ENCODE results near the gene RUNX2. TPM values are rescaled to one million over a fixed set of nuclear protein-coding genes. Genes with fewer than 3 reads are reported as not detected.

The RUNX2 gene
- total and polyA plus RNA-seq, 12 donors = 0.20 to 3.0 (median 1.6) TPM

DNA sequence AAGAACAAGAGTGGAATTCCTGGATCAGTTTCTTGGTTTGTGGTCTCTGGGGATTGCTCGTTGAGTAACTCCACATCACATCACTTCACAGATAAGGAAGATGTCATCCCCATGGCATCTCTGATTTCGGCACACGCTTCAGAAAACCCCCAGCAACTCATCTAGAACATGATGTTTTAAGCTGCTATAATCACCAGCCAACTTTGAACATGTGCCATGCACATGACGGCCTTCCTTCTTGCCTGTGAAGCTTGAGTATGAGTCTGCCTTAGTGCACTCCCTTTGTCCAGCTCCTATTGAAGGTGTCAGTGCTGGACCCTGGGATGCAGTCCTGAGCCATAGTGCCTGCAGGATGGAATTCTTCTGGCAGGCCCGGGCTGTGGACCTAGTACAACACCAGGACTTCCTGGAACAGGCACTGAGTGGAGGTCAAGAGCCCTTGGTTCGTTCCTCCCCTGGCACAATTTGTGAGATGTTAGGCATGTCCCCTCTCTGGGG lies 281.1 kb downstream of the RUNX2 start:
- no peak for DNase-seq
- Histone ChIP-seq H3K27me3 (no peaks in the 10 kb centered on the region), H3K36me3 (no peaks in the 10 kb centered on the region), H3K9me3 (no peaks in the 10 kb centered on the region), H3K4me1 (peaks cover 0 to 15% (median 0%) of the 10 kb centered on the region in 9 donors), H3K4me3 (no peak overlapping the region), H3K27ac (no peak overlapping the region)
- WGBS, 2 donors = 74 to 76% methylated on average over 6 of the region's 6 CpGs
- peak in 1 of 8 donors; percentile 45 for ATAC-seq
- TF ChIP-seq, protein P1, sequence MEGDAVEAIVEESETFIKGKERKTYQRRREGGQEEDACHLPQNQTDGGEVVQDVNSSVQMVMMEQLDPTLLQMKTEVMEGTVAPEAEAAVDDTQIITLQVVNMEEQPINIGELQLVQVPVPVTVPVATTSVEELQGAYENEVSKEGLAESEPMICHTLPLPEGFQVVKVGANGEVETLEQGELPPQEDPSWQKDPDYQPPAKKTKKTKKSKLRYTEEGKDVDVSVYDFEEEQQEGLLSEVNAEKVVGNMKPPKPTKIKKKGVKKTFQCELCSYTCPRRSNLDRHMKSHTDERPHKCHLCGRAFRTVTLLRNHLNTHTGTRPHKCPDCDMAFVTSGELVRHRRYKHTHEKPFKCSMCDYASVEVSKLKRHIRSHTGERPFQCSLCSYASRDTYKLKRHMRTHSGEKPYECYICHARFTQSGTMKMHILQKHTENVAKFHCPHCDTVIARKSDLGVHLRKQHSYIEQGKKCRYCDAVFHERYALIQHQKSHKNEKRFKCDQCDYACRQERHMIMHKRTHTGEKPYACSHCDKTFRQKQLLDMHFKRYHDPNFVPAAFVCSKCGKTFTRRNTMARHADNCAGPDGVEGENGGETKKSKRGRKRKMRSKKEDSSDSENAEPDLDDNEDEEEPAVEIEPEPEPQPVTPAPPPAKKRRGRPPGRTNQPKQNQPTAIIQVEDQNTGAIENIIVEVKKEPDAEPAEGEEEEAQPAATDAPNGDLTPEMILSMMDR (IDR thresholded peaks at IDR 0.05) = no peak
- intact Hi-C loops (cut with DNase I) = no loop called here

DNA sequence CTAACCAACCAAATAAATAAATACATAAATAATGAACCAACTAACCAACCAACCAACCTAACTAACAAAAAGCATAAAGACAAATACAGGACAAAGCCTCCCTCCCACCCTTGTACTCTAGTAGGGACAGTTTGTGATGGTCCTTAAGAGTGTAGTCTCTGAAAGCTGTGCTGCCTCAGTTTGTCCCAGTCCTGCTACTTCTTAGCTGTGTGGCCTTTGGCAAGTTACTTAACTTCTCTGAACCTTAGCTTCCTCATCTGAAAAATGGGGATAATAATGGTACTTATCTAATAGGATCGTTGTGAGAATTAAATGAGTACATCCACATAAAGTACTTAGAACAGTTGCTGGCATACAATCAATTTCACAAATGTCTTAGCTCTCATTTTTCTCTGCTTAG lies 282.2 kb downstream of the RUNX2 start:
- Histone ChIP-seq H3K27ac (no peak overlapping the region), H3K27me3 (no peaks in the 10 kb centered on the region), H3K36me3 (no peaks in the 10 kb centered on the region), H3K9me3 (no peaks in the 10 kb centered on the region), H3K4me1 (peaks cover 0 to 15% (median 0%) of the 10 kb centered on the region in 9 donors), H3K4me3 (no peak overlapping the region)
- intact Hi-C loops (cut with DNase I) = no loop called here
- no peak for ATAC-seq
- TF ChIP-seq, protein P1 (IDR thresholded peaks at IDR 0.05) = no peak
- WGBS, 2 donors = 66 to 77% methylated on average over 1 of the region's 1 CpG
- DNase-seq = no peak

DNA sequence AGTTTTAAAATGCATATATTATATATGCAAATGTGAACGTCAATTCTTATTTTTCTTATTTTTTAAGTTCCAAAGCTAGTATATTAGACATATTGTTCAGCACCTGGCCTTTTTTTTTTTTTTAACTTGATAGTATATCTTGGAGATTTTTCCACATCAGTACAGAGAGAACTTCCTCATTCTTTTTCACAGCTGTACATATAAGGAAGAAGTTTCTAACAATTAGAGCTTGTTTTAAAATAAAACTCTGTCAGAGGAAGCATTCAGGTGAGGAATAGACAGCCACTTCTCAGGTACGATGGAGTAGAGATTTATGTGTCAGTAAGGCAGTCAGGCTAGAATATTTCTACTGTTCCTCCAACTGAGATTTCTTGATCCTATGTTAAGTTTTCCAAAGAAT lies 282.7 kb downstream of the RUNX2 start:
- WGBS, 2 donors = 81 to 94% methylated on average over 2 of the region's 2 CpGs
- TF ChIP-seq, protein P1 (IDR thresholded peaks at IDR 0.05) = no peak
- H3K36me3 ChIP-seq = no peaks in the 10 kb centered on the region
- H3K27ac ChIP-seq = no peak overlapping the region
- DNase-seq (no peak), ATAC-seq (no peak)
- no peaks in the 10 kb centered on the region for H3K27me3 ChIP-seq
- intact Hi-C loops (cut with DNase I) = no loop called here
- no peak overlapping the region for H3K4me3 ChIP-seq
- peaks cover 0 to 15% (median 0%) of the 10 kb centered on the region in 9 donors for H3K4me1 ChIP-seq
- H3K9me3 ChIP-seq = no peaks in the 10 kb centered on the region

DNA sequence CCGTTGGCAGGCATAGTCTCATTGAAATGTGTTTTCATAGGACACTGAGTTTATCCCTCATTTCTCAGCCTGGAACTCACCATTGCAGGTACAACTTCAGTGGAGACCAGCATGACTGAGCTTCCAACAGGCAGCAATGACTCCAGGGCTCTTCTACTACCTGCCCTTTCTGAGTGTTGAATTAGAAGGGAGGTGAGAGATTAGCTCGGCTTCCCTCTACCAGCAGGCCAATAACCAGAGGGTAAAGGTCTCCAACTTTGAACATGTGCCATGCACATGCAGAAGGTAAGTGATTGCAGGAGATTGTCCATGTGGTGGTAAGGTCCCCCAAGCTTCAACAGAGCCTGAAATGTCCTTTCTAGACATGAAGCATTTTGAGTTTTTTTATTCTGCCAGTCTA lies 283.4 kb downstream of the RUNX2 start:
- Histone ChIP-seq H3K27ac (no peak overlapping the region), H3K27me3 (no peaks in the 10 kb centered on the region), H3K36me3 (no peaks in the 10 kb centered on the region), H3K9me3 (no peaks in the 10 kb centered on the region), H3K4me1 (peaks cover 0 to 15% (median 0%) of the 10 kb centered on the region in 9 donors), H3K4me3 (no peak overlapping the region)
- ATAC-seq (no peak), DNase-seq (no peak)
- intact Hi-C loops (cut with DNase I) = no loop called here
- WGBS, 2 donors = 82 to 93% methylated on average over 2 of the region's 2 CpGs
- TF ChIP-seq, protein P1 (IDR thresholded peaks at IDR 0.05) = no peak
